Right renal pelvis (tissue), 4 donors: ENCODE data around the gene PSMB5. TPM values are rescaled to one million over a fixed set of nuclear protein-coding genes. Genes with fewer than 3 reads are reported as not detected.

ENCODE experiments used
- DNase-seq, 4 donors: peaks; one replicate each; pipeline ENCODE4 v3.0.0-alpha.2; 2013; ENCODE audit warnings: low read depth in 4 of 4, low spot score in 3 of 4, missing footprints in 1 of 4
- polyA plus RNA-seq, 4 donors: library from polyadenylated mRNA; unstranded; fragments of 120-200 nt; gene quantifications; one replicate each; pipeline ENCODE4 v1.2.1, GENCODE V29; 2013; ENCODE audit not compliant: insufficient read length in 4 of 4

PSMB5 gene
- polyA plus RNA-seq, 4 donors = 188 to 243 (median 217) TPM

DNA sequence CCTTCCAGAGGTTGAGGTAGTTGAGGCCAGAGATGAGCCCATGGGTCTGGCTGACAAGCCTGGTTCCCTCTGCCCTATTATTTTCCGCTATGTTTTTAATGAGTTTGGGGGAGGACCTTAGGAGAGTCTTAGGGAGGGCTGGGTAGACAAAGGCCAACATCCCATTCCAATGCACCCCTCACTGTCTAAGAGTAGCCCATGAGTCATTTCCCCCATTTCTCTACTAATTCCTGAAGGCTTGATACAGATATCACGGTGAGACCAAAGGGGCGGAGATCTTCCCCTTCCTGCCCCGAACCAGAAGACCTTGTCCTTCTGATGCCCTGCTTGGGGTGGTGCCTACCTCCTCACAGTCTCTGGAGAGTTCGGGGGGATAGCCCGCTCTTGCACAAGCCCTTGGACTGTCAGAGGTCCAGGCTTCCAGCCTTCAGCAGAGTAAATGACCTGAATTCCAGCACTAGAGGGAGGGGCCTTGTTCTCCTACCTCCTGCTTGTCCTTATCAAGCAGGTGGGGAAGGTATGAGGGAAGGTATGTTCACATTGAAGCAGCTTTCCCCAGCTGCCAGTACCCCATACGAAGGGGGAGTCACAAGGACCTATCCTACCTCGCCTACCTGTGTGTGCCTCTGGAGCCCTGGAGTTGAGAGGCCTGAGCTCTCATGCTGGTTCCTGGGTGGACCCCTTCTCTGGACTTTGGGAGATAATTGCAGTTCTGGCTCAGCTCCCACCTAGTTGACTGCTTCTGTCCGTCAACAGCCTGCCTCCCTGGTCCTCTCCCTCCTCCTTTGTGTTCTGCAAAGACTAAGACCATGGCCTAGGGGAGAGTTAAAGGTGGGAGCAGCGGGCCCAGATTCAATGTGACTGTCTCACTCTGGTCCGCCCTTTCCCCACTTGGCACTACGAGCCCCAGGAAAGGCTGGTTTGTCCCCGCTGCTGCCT is 11.0 kb upstream of the PSMB5 start:
- no peak for DNase-seq

- DNase-seq = no peak
Measured at GRCh38 chr14:23044840-23045239, 10.1 kb upstream of the PSMB5 start.

DNA sequence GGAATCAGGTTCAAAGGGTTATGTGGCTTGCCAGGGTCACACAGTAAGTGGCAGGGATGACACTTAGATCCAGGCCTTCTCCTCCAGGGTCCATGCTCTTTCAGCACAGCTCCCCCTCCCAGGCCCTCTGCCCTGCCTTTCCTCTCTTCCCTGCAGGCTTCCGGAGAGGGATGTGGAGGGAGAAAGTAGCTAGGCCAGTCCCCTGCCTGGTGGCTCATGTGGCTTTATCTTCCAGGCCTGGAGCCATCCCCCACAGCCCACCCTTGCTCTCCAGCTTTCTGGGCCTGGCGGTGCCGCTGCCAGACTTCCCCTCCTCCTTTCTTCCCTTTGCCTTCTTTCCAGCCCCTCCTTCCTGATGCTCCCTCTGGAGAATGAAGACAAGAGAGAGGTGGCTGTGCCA is 9.1 kb upstream of the PSMB5 start:
- no peak for DNase-seq

GRCh38 chr14:23043145-23043544 is 8.4 kb upstream of the PSMB5 start:
- DNase-seq = no peak

GRCh38 chr14:23042162-23042965 is 7.7 kb upstream of the PSMB5 start, which contains the start of gene PSMB11:
Gene PSMB11, plus strand, starts transcription at chr14:23042212. Its CDS starts 14 bp downstream, at chr14:23042226.
- DNase-seq = no peak

- no peak for DNase-seq
Measured at GRCh38 chr14:23041729-23042128, 7.0 kb upstream of the PSMB5 start.

GRCh38 chr14:23040100-23040499 is 5.4 kb upstream of the PSMB5 start:
- DNase-seq = no peak

DNA sequence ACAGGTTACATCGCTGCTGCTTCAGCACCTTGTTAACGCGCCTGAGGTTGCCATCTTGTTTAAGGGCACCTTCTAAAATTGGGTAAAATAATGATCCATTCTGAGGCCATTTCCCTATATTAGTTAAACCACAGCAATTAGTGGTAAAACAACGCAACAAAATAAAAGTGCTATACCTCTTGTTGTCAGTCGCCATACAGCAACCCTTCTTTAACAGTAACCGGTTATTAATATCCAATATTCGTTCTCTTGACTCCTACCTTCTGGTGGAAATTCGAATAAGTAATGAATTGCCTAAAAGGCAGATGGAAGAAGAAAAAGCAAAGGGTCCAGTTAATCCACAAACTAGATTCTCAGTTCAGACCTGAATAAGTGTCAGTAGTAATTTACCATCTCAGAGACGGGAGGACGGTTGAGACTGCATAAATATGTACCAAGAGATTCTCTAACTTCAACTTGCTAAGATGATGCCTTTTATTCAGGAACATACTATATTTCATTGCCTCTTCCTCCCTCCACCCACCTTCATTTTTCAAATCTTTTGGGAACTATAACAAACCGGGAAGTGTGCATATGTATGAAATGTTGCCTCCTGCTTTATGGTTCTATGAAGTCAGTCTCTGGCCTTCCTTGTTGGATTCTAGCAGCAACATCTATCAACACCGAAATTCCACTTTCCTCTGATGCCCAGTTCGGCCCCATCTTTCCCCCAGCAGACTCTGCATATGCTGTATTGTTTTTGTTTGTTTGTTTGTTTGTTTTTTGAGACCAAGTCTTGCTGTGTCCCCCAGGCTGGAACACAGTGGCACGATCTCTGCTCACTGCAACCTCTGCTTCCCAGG is 824 bp upstream of the PSMB5 start:
- DNase-seq = no peak

DNA sequence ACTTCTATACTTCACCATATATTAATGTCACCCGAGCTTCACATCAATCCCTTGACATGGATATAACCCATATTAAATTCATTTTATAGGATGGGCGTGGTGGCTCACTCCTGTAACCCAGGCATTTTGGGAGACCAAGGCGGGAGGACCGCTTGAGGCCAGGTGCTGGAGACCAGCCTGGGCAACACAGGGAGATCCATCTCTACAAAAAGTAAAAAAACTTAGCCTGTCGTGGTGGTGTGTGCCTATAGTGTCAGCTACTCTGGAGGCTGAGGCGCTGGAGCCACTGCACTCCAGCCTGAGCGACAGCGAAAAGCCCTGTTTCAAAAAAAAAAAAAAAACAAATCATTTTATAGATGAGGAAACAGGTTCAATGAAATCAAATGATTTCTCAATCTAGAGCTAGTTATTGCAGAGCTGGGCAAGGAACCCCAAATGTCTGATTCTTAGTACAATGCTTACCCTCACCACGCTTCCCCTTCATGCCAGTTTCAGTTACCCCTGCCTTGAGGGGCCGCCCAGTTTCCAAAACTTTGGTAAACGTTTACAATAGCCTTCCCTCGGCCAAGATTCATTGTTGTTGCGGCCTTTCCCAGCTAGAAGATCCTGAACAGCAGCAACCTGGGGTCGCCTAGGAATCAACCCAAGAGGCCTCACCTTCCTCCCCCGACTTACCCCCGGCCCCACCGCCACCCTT is 751 bp downstream of the PSMB5 start:
- DNase-seq = no peak

GRCh38 chr14:23033251-23033727 is 1.4 kb downstream of the PSMB5 start:
- no peak for DNase-seq

- no peak for DNase-seq
Measured at GRCh38 chr14:23030936-23031335, 3.8 kb downstream of the PSMB5 start.

DNA sequence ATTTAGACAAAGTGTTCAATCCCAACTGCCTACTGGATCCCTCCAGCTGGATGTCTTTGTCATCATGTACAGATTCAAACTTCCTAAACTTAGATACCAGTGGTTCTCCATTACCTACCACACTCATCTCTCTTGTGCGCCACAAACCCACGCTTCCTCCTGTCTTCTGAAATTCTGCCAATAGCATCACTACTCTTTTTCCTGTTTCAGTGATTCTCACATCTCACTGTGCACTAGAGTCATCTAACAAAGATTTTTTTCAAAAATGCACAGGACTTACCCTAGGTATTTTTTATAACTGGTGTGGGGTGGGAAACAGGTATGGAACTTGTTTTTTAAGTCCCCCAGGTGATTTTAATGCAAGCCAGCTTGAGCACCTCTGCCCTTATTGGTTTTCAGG is 5.9 kb downstream of the PSMB5 start:
- DNase-seq = no peak

DNA sequence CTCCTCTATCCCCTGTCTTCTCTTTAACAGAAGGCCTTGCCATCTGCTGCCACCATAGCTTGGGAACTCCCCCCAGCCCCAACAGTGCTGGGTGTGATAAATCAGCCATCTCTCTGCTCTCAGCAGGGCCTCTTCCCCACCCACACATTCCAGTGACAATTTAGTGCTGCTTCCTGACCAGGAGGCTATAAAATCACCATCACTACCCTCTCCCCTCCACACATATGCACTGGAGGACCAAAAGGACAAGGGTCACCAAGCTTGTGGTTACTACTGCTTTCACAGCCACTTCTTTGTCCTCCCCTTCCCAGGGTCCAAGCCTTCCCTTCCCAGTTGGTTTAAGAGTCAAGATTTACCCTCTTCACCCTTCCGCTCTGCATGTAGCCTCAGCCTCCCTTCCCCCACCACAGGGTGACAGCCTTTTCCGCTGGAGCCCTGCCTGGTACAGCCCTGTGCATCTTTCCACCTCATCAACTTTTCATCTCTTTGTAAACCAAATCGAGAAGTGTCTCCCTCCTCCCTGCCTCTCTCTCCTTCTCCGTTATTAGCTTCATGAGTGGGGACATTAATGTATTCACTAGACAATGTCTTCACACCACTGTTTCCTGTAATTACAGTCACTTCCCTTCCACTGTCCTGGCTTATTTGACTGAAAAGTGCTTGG is 9.4 kb downstream of the PSMB5 start:
- DNase-seq = peak in 1 of 4 donors; percentile 61

DNA sequence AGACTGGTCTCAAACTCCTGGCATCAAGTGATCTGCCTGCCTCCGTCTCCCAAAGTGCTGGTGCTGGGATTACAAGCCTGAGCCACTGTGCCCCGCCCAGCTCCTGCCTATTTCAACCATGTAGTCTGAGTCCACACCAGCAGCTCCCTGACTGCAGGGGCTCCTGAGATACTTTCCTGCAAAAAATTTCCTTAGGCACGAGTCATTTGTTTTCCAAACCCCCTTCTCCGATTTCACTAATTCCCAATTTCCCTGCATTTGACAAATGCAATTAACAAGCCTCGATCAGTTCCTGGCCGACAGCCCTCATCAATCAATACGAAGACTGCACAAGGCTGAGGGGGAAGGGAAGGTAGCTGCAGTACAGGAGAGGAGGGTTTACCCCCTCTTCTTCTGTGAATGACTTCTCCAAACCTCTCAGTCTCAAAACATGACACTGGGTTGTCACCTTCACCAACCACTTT is 10.1 kb downstream of the PSMB5 start:
- no peak for DNase-seq

DNA sequence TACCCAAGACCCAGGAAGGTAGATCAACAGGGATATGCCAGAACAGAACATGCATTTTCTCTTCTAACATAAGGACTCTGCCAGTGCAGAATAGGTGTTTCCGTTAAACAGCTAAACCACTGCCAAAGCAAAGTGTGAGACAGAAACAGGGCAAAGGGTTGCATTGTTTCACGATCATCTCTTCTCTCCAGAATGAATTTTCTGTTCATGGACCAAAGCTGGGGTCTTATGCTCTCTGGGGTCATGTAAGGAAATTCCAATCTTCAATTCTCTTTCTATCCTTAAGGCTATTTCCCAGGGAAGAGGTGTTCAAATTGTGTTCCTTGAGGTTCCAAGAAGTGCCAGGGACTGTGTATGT is 10.9 kb downstream of the PSMB5 start:
- no peak for DNase-seq

DNA sequence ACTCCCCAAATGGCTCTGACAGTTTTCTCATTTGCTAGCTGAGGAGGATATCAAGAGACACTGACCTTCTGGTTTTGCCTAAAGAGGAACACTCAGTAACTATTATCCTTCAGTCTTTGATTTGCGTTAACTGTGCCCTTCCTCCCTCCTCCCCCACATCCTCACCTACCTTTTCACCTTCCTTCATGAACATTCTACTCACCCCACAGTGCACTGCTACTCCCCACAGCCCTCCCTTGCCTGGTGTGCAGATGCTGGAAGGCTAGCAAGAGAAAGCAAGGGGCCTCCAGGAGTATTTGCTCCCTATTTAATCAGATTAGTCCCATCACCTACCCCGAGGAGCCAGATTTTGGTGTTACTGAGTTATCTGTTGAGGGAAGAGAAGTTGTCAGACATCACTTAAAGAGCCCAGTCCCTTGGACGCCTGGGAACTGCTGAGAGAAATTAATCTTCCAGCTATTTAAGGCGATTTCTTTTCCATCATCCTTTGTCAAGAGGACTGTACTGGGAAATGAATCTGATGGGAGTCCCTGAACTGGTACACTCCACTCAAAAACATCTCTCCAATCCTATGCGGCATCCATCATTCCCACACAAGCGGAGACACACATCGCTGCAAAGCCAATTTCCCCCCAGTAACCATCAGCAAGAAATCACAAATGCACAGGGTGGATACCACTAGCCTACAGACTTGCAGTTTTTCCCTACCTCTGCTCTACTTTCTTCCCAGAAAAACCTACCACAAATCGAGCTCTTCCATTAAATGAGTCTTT is 11.5 kb downstream of the PSMB5 start:
- DNase-seq = no peak

- no peak for DNase-seq
Measured at GRCh38 chr14:23021889-23022442, 12.7 kb downstream of the PSMB5 start.

DNA sequence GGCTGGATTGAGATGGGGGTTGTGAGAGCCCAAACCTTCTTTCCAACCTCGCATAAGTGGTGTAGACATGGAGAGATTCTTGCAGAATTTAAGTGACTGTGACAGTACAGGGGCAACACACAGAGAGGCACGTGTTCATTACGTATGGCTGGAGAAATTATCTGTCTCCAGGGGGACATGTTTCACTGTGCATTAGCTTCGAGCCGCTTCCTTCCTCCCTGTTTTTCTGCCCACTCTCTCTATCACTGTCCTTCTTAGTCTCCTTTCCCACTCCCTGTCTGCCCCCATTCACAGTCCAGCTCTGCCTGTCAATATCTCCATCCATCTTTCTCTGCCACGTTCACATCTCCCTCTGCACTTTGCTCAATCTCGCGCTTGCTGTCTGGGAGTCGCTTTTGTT is 13.3 kb downstream of the PSMB5 start:
- DNase-seq = no peak
